WTC11 (cell line): ENCODE measurements around the gene NR3C2.

Experiments
- ELF4 ChIP-seq: sonication (generic); formaldehyde crosslinking; IDR thresholded peaks from 2 replicates; pipeline ENCODE4 v1.8.1; 2022; ENCODE audit warnings: low read depth, mild to moderate bottlenecking, moderate library complexity, missing genetic modification reagents
- JUN ChIP-seq: sonication (generic); formaldehyde crosslinking; IDR thresholded peaks from 2 replicates; pipeline ENCODE4 v1.8.0; 2023; ENCODE audit warnings: mild to moderate bottlenecking, missing genetic modification reagents
- NFYB ChIP-seq: sonication (generic); formaldehyde crosslinking; conservative IDR thresholded peaks from 2 replicates; pipeline ENCODE4 v1.8.0; 2022; ENCODE audit warnings: low read depth, missing genetic modification reagents
- TCF7 ChIP-seq: sonication (generic); formaldehyde crosslinking; IDR thresholded peaks from 2 replicates; pipeline ENCODE4 v1.8.0; 2022; ENCODE audit warnings: mild to moderate bottlenecking, low read depth, missing genetic modification reagents, moderate library complexity
- TEAD4 ChIP-seq: sonication (generic); formaldehyde crosslinking; IDR thresholded peaks from 2 replicates; pipeline ENCODE4 v1.8.0; 2022; ENCODE audit warnings: mild to moderate bottlenecking, missing genetic modification reagents
- ZNF232 ChIP-seq: sonication (generic); formaldehyde crosslinking; IDR thresholded peaks from 2 replicates; pipeline ENCODE4 v1.8.0; 2022; ENCODE audit warnings: mild to moderate bottlenecking, missing genetic modification reagents
- ZNF416 ChIP-seq: fragments of 250-450 bp; sonication (Bioruptor Pico); IDR thresholded peaks from 2 replicates; pipeline ENCODE4 v1.9.0; 2021; ENCODE audit warnings: mild to moderate bottlenecking, inconsistent platforms
- TF ChIP-seq, protein P1 (sequence below): fragments of 200-600 bp; IDR thresholded peaks from 2 replicates; pipeline ENCODE4 v1.8.0; 2022; ENCODE audit warnings: antibody characterized with exemption
- TF ChIP-seq, protein P2 (sequence below): sonication (generic); formaldehyde crosslinking; IDR thresholded peaks from 2 replicates; pipeline ENCODE4 v1.8.0; 2022; ENCODE audit warnings: mild to moderate bottlenecking, missing genetic modification reagents
- TF ChIP-seq, protein P3 (sequence below): sonication (generic); formaldehyde crosslinking; IDR thresholded peaks from 2 replicates; pipeline ENCODE4 v1.8.1; 2023; ENCODE audit warnings: mild to moderate bottlenecking, missing genetic modification reagents, moderate library complexity
- TF ChIP-seq, protein P4 (sequence below): fragments of 250-450 bp; sonication (Bioruptor Pico); IDR thresholded peaks from 2 replicates; pipeline ENCODE4 v1.9.0; 2021; ENCODE audit warnings: mild to moderate bottlenecking
- TF ChIP-seq, protein P5 (sequence below): sonication (generic); formaldehyde crosslinking; IDR thresholded peaks from 2 replicates; pipeline ENCODE4 v1.8.0; 2022; ENCODE audit warnings: mild to moderate bottlenecking, missing genetic modification reagents
- TF ChIP-seq, protein P6 (sequence below): sonication (generic); formaldehyde crosslinking; conservative IDR thresholded peaks from 2 replicates; pipeline ENCODE4 v1.8.1; 2022; ENCODE audit warnings: mild to moderate bottlenecking, missing genetic modification reagents

DNA sequence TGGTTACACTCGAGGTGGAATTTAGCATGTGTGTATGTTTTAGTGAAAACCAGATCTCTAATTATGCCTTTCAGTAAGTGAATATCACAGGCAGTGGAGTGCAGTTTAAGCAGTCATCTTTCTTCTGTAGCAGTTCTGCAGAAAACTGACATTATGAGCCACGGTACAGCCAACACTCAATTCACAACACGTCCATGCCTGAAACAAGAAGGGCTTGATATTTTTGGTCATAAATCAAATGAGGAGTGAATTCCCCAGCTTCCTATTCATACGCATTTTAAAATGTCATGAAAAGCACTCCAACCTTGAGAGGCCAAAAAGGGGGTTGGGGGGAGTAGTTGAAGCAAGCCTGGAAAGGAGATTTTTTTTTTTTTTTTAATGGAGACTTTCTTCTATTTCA, 393.6 kb downstream of the NR3C2 start:
- TF ChIP-seq JUN (CRISPR knock-in tag) (no peak), TCF7 (CRISPR knock-in tag) (no peak), TEAD4 (no peak), ZNF416 (CRISPR knock-in tag) (no peak), ZNF232 (CRISPR knock-in tag) (no peak), NFYB (CRISPR knock-in tag) (no peak), ELF4 (CRISPR knock-in tag) (no peak)
- TF ChIP-seq, protein P1, sequence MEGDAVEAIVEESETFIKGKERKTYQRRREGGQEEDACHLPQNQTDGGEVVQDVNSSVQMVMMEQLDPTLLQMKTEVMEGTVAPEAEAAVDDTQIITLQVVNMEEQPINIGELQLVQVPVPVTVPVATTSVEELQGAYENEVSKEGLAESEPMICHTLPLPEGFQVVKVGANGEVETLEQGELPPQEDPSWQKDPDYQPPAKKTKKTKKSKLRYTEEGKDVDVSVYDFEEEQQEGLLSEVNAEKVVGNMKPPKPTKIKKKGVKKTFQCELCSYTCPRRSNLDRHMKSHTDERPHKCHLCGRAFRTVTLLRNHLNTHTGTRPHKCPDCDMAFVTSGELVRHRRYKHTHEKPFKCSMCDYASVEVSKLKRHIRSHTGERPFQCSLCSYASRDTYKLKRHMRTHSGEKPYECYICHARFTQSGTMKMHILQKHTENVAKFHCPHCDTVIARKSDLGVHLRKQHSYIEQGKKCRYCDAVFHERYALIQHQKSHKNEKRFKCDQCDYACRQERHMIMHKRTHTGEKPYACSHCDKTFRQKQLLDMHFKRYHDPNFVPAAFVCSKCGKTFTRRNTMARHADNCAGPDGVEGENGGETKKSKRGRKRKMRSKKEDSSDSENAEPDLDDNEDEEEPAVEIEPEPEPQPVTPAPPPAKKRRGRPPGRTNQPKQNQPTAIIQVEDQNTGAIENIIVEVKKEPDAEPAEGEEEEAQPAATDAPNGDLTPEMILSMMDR = no peak
- TF ChIP-seq, protein P2, sequence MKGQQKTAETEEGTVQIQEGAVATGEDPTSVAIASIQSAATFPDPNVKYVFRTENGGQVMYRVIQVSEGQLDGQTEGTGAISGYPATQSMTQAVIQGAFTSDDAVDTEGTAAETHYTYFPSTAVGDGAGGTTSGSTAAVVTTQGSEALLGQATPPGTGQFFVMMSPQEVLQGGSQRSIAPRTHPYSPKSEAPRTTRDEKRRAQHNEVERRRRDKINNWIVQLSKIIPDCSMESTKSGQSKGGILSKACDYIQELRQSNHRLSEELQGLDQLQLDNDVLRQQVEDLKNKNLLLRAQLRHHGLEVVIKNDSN (CRISPR knock-in tag) = no peak
- TF ChIP-seq, protein P3, sequence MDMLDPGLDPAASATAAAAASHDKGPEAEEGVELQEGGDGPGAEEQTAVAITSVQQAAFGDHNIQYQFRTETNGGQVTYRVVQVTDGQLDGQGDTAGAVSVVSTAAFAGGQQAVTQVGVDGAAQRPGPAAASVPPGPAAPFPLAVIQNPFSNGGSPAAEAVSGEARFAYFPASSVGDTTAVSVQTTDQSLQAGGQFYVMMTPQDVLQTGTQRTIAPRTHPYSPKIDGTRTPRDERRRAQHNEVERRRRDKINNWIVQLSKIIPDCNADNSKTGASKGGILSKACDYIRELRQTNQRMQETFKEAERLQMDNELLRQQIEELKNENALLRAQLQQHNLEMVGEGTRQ (CRISPR knock-in tag) = no peak
- TF ChIP-seq, protein P4, sequence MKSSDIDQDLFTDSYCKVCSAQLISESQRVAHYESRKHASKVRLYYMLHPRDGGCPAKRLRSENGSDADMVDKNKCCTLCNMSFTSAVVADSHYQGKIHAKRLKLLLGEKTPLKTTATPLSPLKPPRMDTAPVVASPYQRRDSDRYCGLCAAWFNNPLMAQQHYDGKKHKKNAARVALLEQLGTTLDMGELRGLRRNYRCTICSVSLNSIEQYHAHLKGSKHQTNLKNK (CRISPR knock-in tag) = no peak
- TF ChIP-seq, protein P5, sequence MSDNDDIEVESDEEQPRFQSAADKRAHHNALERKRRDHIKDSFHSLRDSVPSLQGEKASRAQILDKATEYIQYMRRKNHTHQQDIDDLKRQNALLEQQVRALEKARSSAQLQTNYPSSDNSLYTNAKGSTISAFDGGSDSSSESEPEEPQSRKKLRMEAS = no peak
- TF ChIP-seq, protein P6, sequence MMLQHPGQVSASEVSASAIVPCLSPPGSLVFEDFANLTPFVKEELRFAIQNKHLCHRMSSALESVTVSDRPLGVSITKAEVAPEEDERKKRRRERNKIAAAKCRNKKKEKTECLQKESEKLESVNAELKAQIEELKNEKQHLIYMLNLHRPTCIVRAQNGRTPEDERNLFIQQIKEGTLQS (CRISPR knock-in tag) = no peak
